ENCODE results near the gene COL8A2.

- no peak for TF ChIP-seq CTCF (conservative IDR thresholded peaks at IDR 0.05; ENCODE audit: low read depth, low read length)
- no peak for TF ChIP-seq POLR2A (IDR thresholded peaks at IDR 0.05; ENCODE audit: low read depth, low read length)
- no peak for TF ChIP-seq CHD1 (IDR thresholded peaks at IDR 0.05; ENCODE audit: low read depth, low read length)
- TF ChIP-seq MXI1 (IDR thresholded peaks at IDR 0.05; ENCODE audit: borderline replicate concordance, low read depth, low read length) = no peak
- no peak for TF ChIP-seq RFX5 (IDR thresholded peaks at IDR 0.05; ENCODE audit: low read depth, low read length)
- TF ChIP-seq FOS (IDR thresholded peaks at IDR 0.05; ENCODE audit: low read depth, low read length) = no peak
- no peak for TF ChIP-seq RCOR1 (IDR thresholded peaks at IDR 0.05; ENCODE audit: insufficient replicate concordance, low read length)
- TF ChIP-seq CEBPB (IDR thresholded peaks at IDR 0.05; ENCODE audit: low read depth, low read length) = no peak
Measured at GRCh38 chr1:36154335-36154734, 29.3 kb upstream of the COL8A2 start.
